SU-DHL-6 (cell line): ENCODE results near the gene HLA-DOA.

ENCODE experiments used
- EZH2phosphoT487 ChIP-seq: fragments of 200-600 bp; sonication (generic), shearing (Covaris generic); conservative IDR thresholded peaks from 2 replicates; pipeline ENCODE4 v1.6.1; 2018; ENCODE audit warnings: mild to moderate bottlenecking, antibody characterized with exemption, low read length, moderate library complexity, mixed read lengths
- TF ChIP-seq, protein P1 (sequence below): fragments of 200-600 bp; sonication (generic); IDR thresholded peaks from one replicate; pipeline ENCODE4 v1.5.1; 2017; ENCODE audit warnings: antibody characterized with exemption, mild to moderate bottlenecking, low read length, moderate library complexity; ENCODE audit not compliant: insufficient read depth, poor library complexity, severe bottlenecking

GRCh38 chr6:33018904-33019303, 9.5 kb upstream of the HLA-DOA start:
- TF ChIP-seq, protein P1, sequence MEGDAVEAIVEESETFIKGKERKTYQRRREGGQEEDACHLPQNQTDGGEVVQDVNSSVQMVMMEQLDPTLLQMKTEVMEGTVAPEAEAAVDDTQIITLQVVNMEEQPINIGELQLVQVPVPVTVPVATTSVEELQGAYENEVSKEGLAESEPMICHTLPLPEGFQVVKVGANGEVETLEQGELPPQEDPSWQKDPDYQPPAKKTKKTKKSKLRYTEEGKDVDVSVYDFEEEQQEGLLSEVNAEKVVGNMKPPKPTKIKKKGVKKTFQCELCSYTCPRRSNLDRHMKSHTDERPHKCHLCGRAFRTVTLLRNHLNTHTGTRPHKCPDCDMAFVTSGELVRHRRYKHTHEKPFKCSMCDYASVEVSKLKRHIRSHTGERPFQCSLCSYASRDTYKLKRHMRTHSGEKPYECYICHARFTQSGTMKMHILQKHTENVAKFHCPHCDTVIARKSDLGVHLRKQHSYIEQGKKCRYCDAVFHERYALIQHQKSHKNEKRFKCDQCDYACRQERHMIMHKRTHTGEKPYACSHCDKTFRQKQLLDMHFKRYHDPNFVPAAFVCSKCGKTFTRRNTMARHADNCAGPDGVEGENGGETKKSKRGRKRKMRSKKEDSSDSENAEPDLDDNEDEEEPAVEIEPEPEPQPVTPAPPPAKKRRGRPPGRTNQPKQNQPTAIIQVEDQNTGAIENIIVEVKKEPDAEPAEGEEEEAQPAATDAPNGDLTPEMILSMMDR = no peak
- no peak for TF ChIP-seq EZH2phosphoT487
